HUDEP-2 (cell line): ENCODE data around the gene POLDIP3.

Experiments
- DNase-seq, 76 experiments: peaks; one replicate each; lab custom pipeline; 2025; ENCODE audit not compliant: unreplicated experiment in 76 of 76; lab: John Stamatoyannopoulos, UW

The POLDIP3 gene

DNA sequence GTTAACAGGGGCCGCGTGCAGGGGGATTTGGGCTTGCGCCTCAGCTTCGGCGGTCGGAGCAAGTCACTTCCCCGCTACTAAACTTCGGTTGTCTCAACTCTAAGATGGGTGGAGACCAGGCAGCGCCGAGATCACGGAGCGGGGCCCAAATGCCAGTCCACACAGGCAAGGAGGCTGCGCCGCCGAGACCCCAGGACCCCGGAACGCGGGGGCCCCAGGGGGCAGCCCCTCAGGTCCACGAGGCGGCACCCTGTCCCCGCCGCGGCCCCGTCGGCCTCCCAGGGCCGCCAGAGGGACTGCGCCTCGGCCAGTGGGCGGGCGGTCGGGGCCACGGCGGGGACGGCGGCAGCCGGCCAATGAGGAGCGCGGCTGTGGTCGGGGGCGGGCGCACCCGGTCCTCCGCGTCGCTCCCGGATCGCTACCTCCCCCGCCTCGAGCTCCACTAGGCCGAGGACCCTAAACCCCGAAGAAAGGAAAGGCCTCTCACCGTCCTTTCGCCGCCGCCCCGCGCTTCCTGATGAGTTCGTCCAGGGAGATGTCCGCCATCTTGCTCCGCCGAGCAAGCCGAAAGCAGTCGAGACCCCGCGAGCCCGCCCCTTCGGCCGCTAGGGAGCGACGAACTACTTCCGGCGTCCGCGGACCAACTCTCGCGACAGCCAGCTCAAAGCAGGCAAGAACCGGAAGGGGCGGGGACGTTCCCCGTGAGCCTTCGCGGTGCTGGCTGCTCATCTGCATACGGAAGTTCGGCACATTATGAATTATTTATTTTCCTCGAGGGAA is at the start of gene POLDIP3:
Gene POLDIP3 (minus strand): TSS at position 572 of the 780 bp plus-strand sequence. CDS start 26 bp downstream, at position 546.
- peak; percentile 69 to 98 (median 96) for DNase-seq

- peak in 60 of 76 experiments; percentile 19 to 76 (median 56) for DNase-seq
Measured at GRCh38 chr22:42661985-42662831, 47.5 kb upstream of the POLDIP3 start.

- no peak for DNase-seq
Measured at GRCh38 chr22:42656578-42656977, 41.9 kb upstream of the POLDIP3 start.

- no peak for DNase-seq
Measured at GRCh38 chr22:42655693-42656092, 41.0 kb upstream of the POLDIP3 start.

DNA sequence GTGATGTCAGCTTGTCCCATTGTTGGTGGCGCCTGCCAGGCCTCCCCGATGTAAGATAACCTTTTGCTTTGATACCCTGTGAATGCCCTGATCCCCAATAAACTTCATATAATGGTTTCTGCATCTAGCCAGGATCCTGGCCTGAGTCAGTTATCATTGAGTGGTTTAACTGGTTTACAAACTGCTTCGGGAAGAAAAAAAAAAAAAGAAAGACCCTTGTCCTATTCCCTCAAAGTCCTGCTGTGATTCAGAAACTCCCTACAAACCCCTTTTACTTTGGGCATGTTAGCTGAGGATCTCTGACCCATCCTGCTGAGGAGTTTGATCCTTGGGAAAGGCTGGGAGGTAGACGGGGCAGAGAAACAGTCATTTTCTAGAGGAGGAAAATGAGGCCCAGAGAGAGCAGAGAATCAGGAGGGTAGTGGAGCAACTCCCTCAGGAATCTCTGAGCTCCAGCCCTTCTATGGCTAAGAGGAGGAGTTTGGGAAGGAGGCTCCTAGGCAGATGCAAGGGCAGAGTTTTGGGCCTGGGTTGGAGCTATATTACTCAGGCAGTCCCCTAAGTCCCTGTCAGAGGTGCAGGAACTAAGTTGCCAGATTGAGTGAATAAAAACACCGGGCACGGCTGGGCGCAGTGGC is 39.9 kb upstream of the POLDIP3 start:
- DNase-seq: no peak

GRCh38 chr22:42653999-42654398 is 39.3 kb upstream of the POLDIP3 start:
- no peak for DNase-seq

GRCh38 chr22:42651134-42651533 is 36.5 kb upstream of the POLDIP3 start:
- DNase-seq: no peak

- peak in 68 of 76 experiments; percentile 10 to 80 (median 64) for DNase-seq
Measured at GRCh38 chr22:42649246-42650099, 34.8 kb upstream of the POLDIP3 start, which contains the start of gene CYB5R3. Gene CYB5R3, minus strand, starts transcription at chr22:42649392. Its CDS starts 77 bp downstream, at chr22:42649315.

GRCh38 chr22:42648368-42649245 is 33.9 kb upstream of the POLDIP3 start:
- DNase-seq: peak in 49 of 76 experiments; percentile 6 to 75 (median 59)

GRCh38 chr22:42648017-42648367 is 33.3 kb upstream of the POLDIP3 start:
- no peak for DNase-seq

DNA sequence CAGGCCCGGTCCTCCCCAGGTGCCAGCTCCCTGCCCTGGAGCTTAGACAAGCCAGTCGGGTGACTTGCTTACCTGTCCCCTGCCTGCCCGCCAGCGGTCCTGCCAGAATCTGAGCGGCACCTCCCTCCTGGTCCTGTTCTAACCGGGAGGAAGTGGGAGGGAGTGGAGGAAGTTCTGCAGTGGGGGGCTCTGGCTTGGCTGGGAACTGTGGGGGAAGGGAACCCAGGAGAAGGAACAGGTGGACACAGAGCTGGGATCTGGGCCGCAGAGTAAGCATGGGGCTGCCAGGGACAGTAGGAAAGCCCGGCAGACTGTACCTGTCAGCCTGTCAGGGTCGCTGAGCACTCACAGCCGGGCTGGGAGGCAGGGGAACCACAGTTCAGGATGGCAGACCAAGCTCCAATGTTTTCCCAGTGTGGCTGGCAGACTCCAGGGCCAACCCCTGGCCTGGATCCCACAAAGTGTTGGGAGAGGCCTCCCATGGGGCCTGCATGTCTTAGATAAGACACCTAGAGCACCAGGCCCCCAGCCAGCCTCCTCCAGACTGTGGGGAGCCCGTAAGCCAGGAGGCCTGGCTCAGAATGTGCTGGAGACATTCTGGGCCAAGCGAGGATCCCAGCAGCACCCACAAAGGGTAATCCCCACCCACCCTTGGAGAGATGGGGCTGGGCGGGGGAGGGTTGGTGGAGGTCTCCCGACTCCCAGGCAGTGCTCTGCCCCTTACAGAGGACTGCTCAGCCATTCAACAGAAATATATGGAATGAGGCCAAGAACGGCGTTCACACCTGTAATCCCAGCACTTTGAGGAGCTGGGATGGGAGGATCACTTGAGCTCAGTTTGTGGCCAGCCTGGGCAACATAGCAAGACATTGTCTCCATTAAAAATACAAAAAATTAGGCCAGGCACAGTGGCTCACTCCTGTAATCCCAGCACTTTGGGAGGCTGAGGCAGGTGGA is 32.2 kb upstream of the POLDIP3 start:
- peak in 64 of 76 experiments; percentile 4 to 77 (median 54) for DNase-seq

DNA sequence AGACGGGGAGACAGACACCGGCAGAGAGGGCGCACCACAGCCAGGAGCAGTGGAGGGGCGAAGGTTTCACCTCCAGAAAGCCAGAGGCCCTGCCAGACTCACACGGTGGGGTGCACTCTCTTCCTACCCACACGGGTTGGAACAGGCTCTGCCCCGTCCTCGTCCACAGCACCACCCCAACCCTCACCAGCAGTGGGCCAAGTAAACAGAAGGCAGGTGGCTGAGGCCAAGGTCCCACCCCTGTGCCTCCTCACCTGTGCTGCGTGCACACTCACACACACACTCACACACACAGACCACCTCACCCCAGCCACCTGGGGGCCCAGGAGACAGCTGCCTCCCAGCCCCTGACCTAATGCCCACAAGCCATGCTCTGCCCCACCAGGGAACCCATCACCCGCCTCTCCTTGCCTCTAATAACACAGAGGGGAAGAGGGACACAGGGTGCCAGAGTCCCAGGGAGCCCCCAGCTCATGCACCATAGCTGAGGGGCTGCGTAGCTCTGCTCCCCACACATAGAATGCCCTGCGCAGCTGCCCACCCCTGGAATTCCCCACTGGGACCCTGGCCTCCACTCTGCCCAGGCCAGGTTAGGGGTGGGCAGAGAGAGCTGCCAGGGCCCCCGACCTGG is 31.4 kb upstream of the POLDIP3 start:
- peak in 2 of 76 experiments; percentile 11 to 16 for DNase-seq

GRCh38 chr22:42645341-42645937 is 30.8 kb upstream of the POLDIP3 start:
- DNase-seq: peak in 1 of 76 experiments; percentile 17

DNA sequence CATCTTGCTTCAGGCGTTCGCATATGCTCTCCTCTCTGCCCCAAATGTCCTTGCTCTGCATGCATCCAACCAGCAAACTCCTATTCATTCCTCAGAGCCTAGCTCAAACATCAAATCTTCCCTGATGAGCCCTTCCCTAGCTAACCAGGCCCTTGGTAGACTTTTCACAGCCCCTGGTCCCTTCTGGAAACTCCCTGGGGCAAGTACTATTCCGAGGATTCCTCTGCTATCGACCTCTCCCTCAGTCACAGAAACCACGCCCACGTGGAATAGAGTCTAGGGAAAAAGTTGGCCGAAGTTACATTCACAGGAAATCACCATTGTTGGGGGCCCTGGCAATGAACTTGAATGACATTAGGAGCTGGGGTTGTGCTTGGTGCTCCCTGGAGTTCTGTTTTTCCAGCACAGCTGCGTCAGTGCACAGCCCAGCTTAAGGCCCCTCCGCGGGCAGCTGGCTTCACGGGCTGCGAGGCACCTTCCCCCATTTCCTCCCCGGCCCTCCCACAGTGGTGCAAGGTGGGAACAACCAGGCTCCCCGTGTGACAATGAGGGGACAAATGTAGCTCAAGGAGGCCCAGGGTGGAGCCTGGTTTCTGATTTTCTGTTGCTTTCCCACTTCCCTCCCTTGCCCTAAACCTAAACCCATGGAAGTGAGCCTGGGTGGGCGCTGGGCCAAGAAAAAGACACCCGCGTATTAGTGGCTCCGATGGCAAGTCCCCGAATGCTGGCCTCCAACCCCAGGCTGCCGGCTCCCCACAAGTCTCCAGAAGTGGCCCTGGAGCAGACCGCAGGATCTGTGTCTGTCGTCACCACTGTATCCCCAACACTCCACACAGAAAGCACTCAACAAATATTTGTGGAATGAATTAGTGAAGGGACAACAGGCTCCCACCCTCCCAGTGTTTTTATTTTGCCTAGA is 30.0 kb upstream of the POLDIP3 start:
- DNase-seq: no peak

DNA sequence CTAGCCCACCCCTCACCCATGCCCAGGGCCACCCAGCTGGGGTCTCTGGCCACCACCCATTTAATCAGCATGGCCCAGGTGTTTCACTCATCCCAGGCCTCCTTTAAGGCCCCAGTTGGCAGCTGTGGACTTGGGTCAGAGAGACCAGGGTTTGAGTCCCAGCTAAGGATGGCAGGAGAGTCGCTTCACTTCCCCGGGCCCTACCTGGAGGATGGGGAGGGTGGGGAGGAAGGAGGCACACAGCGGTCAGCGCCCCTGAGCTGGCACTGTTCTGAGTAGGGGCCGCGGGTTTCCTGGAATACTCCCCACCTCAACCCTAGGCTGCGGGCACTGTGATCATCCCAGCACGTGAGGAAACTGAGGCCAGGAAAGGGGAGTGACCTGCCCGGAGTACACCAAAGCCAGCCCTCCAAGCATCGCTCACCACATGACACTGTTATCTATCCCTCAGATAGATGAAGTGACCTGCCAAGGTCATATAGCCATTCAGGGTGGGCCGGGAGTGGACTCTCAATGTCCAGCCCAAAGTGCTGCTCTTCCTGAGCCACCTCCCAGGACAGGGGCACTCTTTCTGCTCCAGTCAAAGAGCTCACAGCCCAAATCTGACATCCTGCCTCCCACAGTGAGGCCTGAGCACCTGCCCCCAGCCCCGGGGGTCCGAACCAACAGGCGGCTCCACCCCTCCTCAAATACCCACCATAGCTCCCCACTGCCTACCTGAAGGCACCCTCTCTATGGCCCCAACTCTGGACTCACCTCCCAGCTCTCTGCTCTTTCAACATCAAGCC is 29.1 kb upstream of the POLDIP3 start:
- DNase-seq: no peak
